HepG2 (cell line): ENCODE results near the gene PIGL. TPM values are rescaled to one million over a fixed set of nuclear protein-coding genes. Genes with fewer than 3 reads are reported as not detected.

Source experiments
- ATF4 ChIP-seq, 2 experiments: fragments of 450-650 bp in 1 of 2; sonication (generic) in 1 of 2; formaldehyde crosslinking; IDR thresholded peaks; 2 replicates each; pipeline versions ENCODE4 v1.5.0 to v1.8.0; 2020 to 2022; ENCODE audit warnings: mild to moderate bottlenecking in 1 of 2, missing genetic modification reagents in 1 of 2
- CHCHD3 ChIP-seq: sonication (generic); formaldehyde crosslinking; IDR thresholded peaks from 2 replicates; pipeline ENCODE4 v1.8.0; 2022; ENCODE audit warnings: mild to moderate bottlenecking, missing genetic modification reagents, moderate library complexity
- HDAC1 ChIP-seq: sonication (generic); formaldehyde crosslinking; IDR thresholded peaks from 2 replicates; pipeline ENCODE4 v1.5.1; 2020; ENCODE audit warnings: mild to moderate bottlenecking, missing genetic modification reagents
- HES4 ChIP-seq: sonication (generic); formaldehyde crosslinking; IDR thresholded peaks from 2 replicates; pipeline ENCODE4 v1.9.0; 2021; ENCODE audit warnings: mild to moderate bottlenecking, missing genetic modification reagents, borderline replicate concordance
- HNF1B ChIP-seq: sonication (generic); formaldehyde crosslinking; IDR thresholded peaks from 2 replicates; pipeline ENCODE4 v1.5.1; 2020; ENCODE audit warnings: mild to moderate bottlenecking, moderate library complexity, missing genetic modification reagents
- HOXD1 ChIP-seq: sonication (generic); formaldehyde crosslinking; IDR thresholded peaks from 2 replicates; pipeline ENCODE4 v1.5.0; 2020; ENCODE audit warnings: missing genetic modification reagents
- MXD4 ChIP-seq: IDR thresholded peaks from 2 replicates; pipeline ENCODE4 v1.6.1; 2016; ENCODE audit warnings: mild to moderate bottlenecking, missing biosample characterization, missing genetic modification reagents
- PHF20 ChIP-seq: sonication (generic); formaldehyde crosslinking; IDR thresholded peaks from 2 replicates; pipeline ENCODE4 v1.5.0; 2020; ENCODE audit warnings: mild to moderate bottlenecking, missing genetic modification reagents
- SP5 ChIP-seq: IDR thresholded peaks from 2 replicates; pipeline ENCODE4 v1.6.1; 2016; ENCODE audit warnings: low read depth, borderline replicate concordance
- TEAD3 ChIP-seq: optimal IDR thresholded peaks from 2 replicates; pipeline ENCODE3; 2016; ENCODE audit warnings: borderline replicate concordance
- YEATS2 ChIP-seq: sonication (generic); formaldehyde crosslinking; IDR thresholded peaks from 2 replicates; pipeline ENCODE4 v1.4.0; 2020; ENCODE audit warnings: missing genetic modification reagents, borderline replicate concordance
- ZBTB37 ChIP-seq: sonication (generic); formaldehyde crosslinking; IDR thresholded peaks from 2 replicates; pipeline ENCODE4 v1.4.0; 2020; ENCODE audit warnings: mild to moderate bottlenecking, missing genetic modification reagents
- ZGPAT ChIP-seq: IDR thresholded peaks from 2 replicates; pipeline ENCODE4 v1.6.1; 2016; ENCODE audit warnings: mild to moderate bottlenecking
- ZHX2 ChIP-seq, 2 experiments: sonication (generic) in 1 of 2; formaldehyde crosslinking in 1 of 2; IDR thresholded peaks; 2 replicates each; pipeline versions ENCODE4 v1.6.1 to v1.9.0; 2014 to 2022; ENCODE audit warnings: antibody characterized with exemption in 1 of 2, borderline replicate concordance in 1 of 2, inconsistent platforms in 1 of 2, low read depth in 1 of 2, missing genetic modification reagents in 1 of 2
- ZNF350 ChIP-seq: sonication (generic); formaldehyde crosslinking; IDR thresholded peaks from 2 replicates; pipeline ENCODE4 v1.4.0; 2020; ENCODE audit warnings: mild to moderate bottlenecking, low read depth, missing genetic modification reagents, borderline replicate concordance
- ZNF530 ChIP-seq: sonication (generic); formaldehyde crosslinking; IDR thresholded peaks from 2 replicates; pipeline ENCODE4 v1.5.0; 2020; ENCODE audit warnings: low read depth, mild to moderate bottlenecking, missing genetic modification reagents
- polyA plus RNA-seq, 8 experiments: library from polyadenylated mRNA; depleted of rRNA in 3 of 8; stranded (reverse) in 7 of 8; unstranded in 1 of 8; fragments of >200 nt; fragmentation: Illumina TruSeq in 4 of 8; extraction: Trizol in 4 of 8; gene quantifications; 2 replicates each; pipeline versions ENCODE4 v1.2.1 to v1.2.3, GENCODE V29; 2011 to 2016; ENCODE audit warnings: low read depth in 4 of 8, missing spikeins in 1 of 8, mixed read lengths in 1 of 8; ENCODE audit not compliant: insufficient read depth in 1 of 8
- total RNA-seq, 5 experiments: library from RNA; depleted of rRNA; stranded (reverse); fragments of >200 nt; fragmentation: Illumina TruSeq; extraction: Trizol; gene quantifications; 2 replicates each; pipeline ENCODE4 v1.2.3, GENCODE V29; 2016; ENCODE audit warnings: low read depth in 1 of 5

Gene PIGL
- total and polyA plus RNA-seq, 2 of the 13 experiments (the other 11 are each of a cell fraction or from before 2014, with no cell fraction given): 28.5 to 63.8 TPM

- TF ChIP-seq ZHX2 (IDR thresholded peaks at IDR 0.05; ENCODE audit: low read depth) (peak; percentile 83), ZHX2 (CRISPR knock-in tag; IDR thresholded peaks at IDR 0.05; ENCODE audit: borderline replicate concordance) (peak; percentile 81; the same call in 1 of the 2 replicates), ZGPAT (CRISPR knock-in tag) (peak; percentile 96), CHCHD3 (peak; percentile 11; the same call in 1 of the 2 replicates), HES4 (no peak; the same call in 1 of the 2 replicates), ZNF350 (CRISPR knock-in tag) (peak; percentile 84), ZBTB37 (0 out of 2 replicates have a peak, but pooled peaks have one; percentile 41), MXD4 (CRISPR knock-in tag) (peak; percentile 71), ZNF530 (CRISPR knock-in tag) (no peak), SP5 (CRISPR knock-in tag) (0 out of 2 replicates have a peak, but pooled peaks have one; percentile 61), HOXD1 (peak; percentile 63; the same call in 1 of the 2 replicates), HNF1B (CRISPR knock-in tag) (peak; percentile 74; the same call in 1 of the 2 replicates), TEAD3 (CRISPR knock-in tag) (peak; percentile 83), ATF4 (CRISPR knock-in tag; IDR thresholded peaks at IDR 0.05) (peak in 1 of 2 experiments; percentile 63; a peak in 2 of 4 replicates), PHF20 (peak; percentile 88), HDAC1 (CRISPR knock-in tag) (peak; percentile 92), YEATS2 (CRISPR knock-in tag) (peak; percentile 90; the same call in 1 of the 2 replicates)
Measured at GRCh38 chr17:16217002-16217635, at the start of gene PIGL (continued).
